Kidney epithelial cell (primary cell): ENCODE measurements around the gene PRRT1. TPM values are rescaled to one million over a fixed set of nuclear protein-coding genes. Genes with fewer than 3 reads are reported as not detected.

Experiments used
- DNase-seq: peaks from one replicate; pipeline ENCODE4 v3.0.0-alpha.2; 2010; ENCODE audit warnings: low read depth
- H3K27me3 ChIP-seq: 2 replicates; pipeline ENCODE4 v1.6.0; 2011; ENCODE audit warnings: low read length; ENCODE audit not compliant: control insufficient read depth, insufficient read depth
- H3K36me3 ChIP-seq: 2 replicates; pipeline ENCODE4 v1.5.1; 2011; ENCODE audit warnings: low read length; ENCODE audit not compliant: control insufficient read depth, insufficient read depth
- H3K4me3 ChIP-seq: 2 replicates; pipeline ENCODE4 v1.5.1; 2011; ENCODE audit warnings: low read depth, mild to moderate bottlenecking, control low read depth, low read length
- total RNA-seq: library from RNA; depleted of rRNA; stranded (reverse); fragments of >200 nt; gene quantifications from 2 replicates; pipeline ENCODE4 v1.2.3, GENCODE V29; 2015
- TF ChIP-seq, protein P1 (sequence below): IDR thresholded peaks from 2 replicates; pipeline ENCODE4 v1.5.1; 2011; ENCODE audit warnings: mild to moderate bottlenecking, moderate library complexity, low read length, control low read depth, inconsistent platforms; ENCODE audit not compliant: insufficient read depth, poor library complexity, severe bottlenecking

PRRT1 gene
- total RNA-seq, 1 donor from 2014 or later, result not detected

DNA sequence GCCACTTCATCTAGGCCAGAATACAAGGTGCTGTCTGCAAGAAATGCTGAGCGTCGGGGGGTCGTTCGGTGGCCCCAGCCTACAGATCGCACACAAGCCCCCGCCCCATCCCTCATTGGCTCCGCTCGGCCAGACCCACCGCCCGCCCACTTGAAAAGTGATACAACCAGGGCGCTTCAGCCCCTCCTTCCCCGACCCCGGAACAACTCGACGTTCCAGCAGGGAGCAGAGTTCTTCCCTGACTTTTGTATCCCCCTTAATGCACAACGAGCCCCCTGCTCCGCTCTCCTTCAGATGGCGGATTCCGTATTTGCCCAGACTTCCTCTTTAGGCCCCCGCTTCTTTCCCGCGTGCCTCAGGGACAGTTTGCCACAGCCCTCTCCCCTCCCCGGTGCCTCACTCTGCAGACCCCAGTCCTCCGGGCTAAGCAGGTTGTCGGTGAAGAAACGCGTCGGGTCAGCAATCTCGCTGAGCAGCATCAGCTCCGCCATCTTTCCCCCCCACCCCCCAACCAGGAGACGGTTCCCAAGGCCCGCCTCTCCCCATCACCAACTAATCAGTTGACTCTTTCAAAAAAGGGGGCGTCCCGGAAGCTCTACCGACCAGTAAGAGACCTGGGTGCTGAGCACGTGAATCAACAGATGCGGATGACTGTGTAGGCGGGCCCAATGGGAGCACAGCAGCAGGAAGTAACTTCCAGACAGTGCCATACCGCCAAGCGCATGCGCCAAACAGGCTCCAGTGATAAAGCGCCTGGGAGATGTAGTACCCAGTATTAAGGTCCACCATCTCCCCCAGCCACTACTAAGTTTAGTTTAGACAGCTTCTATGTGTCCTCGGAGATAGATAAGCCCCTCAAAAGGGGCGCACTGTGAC lies 23.8 kb downstream of the PRRT1 start, which contains the start of gene ATF6B:
Gene ATF6B (minus strand): TSS at position 530 of the 876 bp plus-strand sequence. CDS start 39 bp downstream, at position 491.
- TF ChIP-seq, protein P1, sequence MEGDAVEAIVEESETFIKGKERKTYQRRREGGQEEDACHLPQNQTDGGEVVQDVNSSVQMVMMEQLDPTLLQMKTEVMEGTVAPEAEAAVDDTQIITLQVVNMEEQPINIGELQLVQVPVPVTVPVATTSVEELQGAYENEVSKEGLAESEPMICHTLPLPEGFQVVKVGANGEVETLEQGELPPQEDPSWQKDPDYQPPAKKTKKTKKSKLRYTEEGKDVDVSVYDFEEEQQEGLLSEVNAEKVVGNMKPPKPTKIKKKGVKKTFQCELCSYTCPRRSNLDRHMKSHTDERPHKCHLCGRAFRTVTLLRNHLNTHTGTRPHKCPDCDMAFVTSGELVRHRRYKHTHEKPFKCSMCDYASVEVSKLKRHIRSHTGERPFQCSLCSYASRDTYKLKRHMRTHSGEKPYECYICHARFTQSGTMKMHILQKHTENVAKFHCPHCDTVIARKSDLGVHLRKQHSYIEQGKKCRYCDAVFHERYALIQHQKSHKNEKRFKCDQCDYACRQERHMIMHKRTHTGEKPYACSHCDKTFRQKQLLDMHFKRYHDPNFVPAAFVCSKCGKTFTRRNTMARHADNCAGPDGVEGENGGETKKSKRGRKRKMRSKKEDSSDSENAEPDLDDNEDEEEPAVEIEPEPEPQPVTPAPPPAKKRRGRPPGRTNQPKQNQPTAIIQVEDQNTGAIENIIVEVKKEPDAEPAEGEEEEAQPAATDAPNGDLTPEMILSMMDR, result no peak
- peak; percentile 100 for DNase-seq

DNA sequence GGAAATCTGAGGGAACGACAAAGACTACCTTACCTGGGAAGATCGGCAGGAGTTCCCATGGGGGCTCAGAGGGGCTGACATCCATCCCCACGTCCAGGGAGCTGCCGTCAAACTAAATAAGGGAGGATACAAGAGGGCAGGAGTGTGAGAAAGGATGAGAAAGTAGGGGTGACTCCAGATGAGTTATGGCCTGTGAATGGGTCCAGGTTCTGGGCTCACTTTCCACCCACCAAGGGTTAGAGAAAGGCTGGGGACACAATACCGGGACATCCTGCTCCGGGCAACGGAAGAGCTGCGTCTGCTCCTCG lies 24.4 kb downstream of the PRRT1 start:
- TF ChIP-seq, protein P1, result no peak
- DNase-seq, result no peak
- Histone ChIP-seq H3K27me3 (no peaks in the 10 kb centered on the region), H3K36me3 (no peaks in the 10 kb centered on the region), H3K4me3 (peak overlapping the region; percentile 80)

More for the DNA sequence above, 23.8 kb downstream of the PRRT1 start, which contains the start of gene ATF6B:
- H3K27me3 ChIP-seq, result no peaks in the 10 kb centered on the region
- no peaks in the 10 kb centered on the region for H3K36me3 ChIP-seq
- H3K4me3 ChIP-seq, result peak within 1 kb of the TSS; percentile 80

DNA sequence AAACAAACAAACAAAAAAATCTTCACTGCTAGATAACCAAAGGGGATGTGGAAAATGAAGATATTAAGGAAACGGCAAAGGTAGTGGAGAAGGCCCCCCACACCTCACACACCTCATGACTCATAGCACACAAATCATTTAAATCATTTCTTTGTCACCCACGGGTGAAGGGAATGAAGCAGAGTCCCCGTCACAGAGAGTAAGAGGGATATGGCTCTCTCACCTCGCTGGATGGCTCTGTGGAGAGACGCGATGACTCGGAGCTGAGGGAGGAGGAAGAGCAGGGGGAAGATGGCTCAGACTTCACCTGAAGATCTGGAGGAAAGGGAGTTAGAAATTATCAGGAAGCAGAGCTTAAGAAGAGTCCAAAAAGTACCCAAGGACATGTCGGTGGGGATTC lies 24.9 kb downstream of the PRRT1 start:
- TF ChIP-seq, protein P1, result no peak
- DNase-seq, result no peak
- peak overlapping the region; percentile 80 for H3K4me3 ChIP-seq
- H3K36me3 ChIP-seq, result peaks cover 2% of the 10 kb centered on the region
- no peaks in the 10 kb centered on the region for H3K27me3 ChIP-seq

DNA sequence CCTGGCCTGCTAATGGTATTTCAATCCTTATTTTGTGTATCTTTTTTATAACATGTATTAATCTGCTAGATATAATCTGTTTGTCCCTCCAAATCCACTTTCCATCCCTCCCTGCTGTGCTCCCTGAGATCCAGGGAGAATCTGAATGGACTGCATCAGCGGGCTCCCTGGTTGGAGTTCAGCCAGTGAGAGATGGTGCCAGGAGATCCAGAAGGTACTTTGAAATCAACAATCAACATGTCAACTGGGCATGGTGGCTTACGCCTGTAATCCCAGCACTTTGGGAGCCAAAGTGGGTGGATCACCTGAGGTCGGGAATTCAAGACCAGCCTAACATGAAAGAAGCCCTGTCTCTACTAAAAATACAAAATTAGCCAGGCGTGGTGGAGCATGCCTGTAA lies 28.1 kb downstream of the PRRT1 start:
- Histone ChIP-seq H3K27me3 (no peaks in the 10 kb centered on the region), H3K4me3 (no peak overlapping the region), H3K36me3 (peaks cover 2% of the 10 kb centered on the region)
- DNase-seq, result no peak
- TF ChIP-seq, protein P1, result no peak

DNA sequence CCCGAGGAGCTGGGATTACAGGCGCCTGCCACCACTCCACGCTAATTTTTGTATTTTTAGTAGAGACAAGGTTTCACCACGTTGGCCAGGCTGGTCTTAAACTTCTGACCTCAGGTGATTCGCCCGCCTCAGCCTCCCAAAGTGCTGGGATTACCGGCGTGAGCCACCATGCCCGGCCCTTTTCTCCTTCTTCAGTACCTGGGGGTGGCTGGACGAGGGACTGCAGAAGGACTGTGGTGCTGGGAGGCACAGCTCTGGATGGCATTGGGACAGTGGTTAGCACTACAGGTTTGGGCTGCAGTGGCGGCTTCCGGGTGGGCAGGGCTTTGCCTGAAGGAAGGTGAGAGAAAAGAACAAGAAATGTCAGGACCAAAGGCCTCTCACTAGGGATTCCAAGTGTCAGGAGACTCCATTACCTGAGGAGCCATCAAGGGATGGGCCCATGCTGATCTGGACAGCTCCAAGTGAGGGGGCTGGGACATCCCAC lies 31.1 kb downstream of the PRRT1 start:
- peaks cover 5% of the 10 kb centered on the region for H3K36me3 ChIP-seq
- TF ChIP-seq, protein P1, result no peak
- DNase-seq, result no peak
- no peak overlapping the region for H3K4me3 ChIP-seq
- no peaks in the 10 kb centered on the region for H3K27me3 ChIP-seq
